Panc1 (cell line): ENCODE measurements around the gene OGFOD3. TPM values are rescaled to one million over a fixed set of nuclear protein-coding genes. Genes with fewer than 3 reads are reported as not detected.

Experiments
- ATAC-seq: fragments of 200-7000 bp; cut with Tn5 transposase; 2 replicates; pipeline ENCODE4 v1.9.1; 2020; ENCODE audit warnings: mild to moderate bottlenecking, moderate library complexity
- BruUV-seq: library from RNA; stranded (reverse); fragments of 400-500 nt; replicated peaks from 2 replicates; lab custom pipeline; 2021; lab: Mats Ljungman, UMichigan
- CTCF ChIA-PET: fragments of 300-600 bp; sonication (Branson Sonifier 250); formaldehyde crosslinking; loops from one replicate; lab custom pipeline; 2022; ENCODE audit warnings: antibody characterized with exemption; lab: Charles Lee
- POLR2A ChIA-PET: fragments of 300-600 bp; sonication (Branson Sonifier 250); formaldehyde crosslinking; loops from one replicate; lab custom pipeline; 2022; ENCODE audit warnings: antibody characterized with exemption; lab: Charles Lee
- DNase-seq: peaks from one replicate; pipeline ENCODE4 v3.0.0-alpha.2; 2010; ENCODE audit warnings: low read depth, low spot score
- H3K27ac ChIP-seq: 2 replicates; pipeline ENCODE4 v1.5.1; 2011; ENCODE audit warnings: mild to moderate bottlenecking, low read length, inconsistent platforms
- H3K27me3 ChIP-seq: fragments of 200-500 bp; sonication (Bioruptor generic); 2 replicates; pipeline ENCODE4 v1.6.0; 2014; ENCODE audit warnings: low read length, inconsistent platforms; ENCODE audit not compliant: control insufficient read depth, insufficient read depth
- H3K36me3 ChIP-seq: fragments of 200-500 bp; sonication (Bioruptor generic); 2 replicates; pipeline ENCODE4 v1.5.1; 2014; ENCODE audit warnings: inconsistent platforms, mild to moderate bottlenecking, low read length, moderate library complexity; ENCODE audit not compliant: control insufficient read depth, insufficient read depth
- H3K4me1 ChIP-seq: 2 replicates; pipeline ENCODE4 v1.5.1; 2011; ENCODE audit warnings: inconsistent platforms, mild to moderate bottlenecking, low read length, moderate library complexity; ENCODE audit not compliant: control insufficient read depth, insufficient read depth
- H3K4me3 ChIP-seq, 2 experiments: 2 replicates each; pipeline ENCODE4 v1.5.1; 2011 to 2012; ENCODE audit warnings: low read depth in 2 of 2, low read length in 2 of 2, mild to moderate bottlenecking in 2 of 2, inconsistent platforms in 1 of 2, moderate library complexity in 1 of 2
- H3K9me3 ChIP-seq: fragments of 200-500 bp; sonication (Bioruptor generic); 2 replicates; pipeline ENCODE4 v1.5.1; 2014; ENCODE audit warnings: low read depth, mild to moderate bottlenecking, inconsistent platforms, low read length, moderate library complexity; ENCODE audit not compliant: control insufficient read depth, insufficient read depth
- CTCF ChIP-seq: fragments of 450-650 bp; IDR thresholded peaks from 2 replicates; pipeline ENCODE4 v1.5.1; 2017; ENCODE audit warnings: mild to moderate bottlenecking
- POLR2AphosphoS5 ChIP-seq: IDR thresholded peaks from 2 replicates; pipeline ENCODE4 v1.6.1; 2012; ENCODE audit warnings: mild to moderate bottlenecking, low read depth, low read length, moderate library complexity
- REST ChIP-seq, 2 experiments: IDR thresholded peaks; 2 replicates each; pipeline ENCODE4 v1.6.1; 2011 to 2012; ENCODE audit warnings: low read depth in 2 of 2, control low read depth in 1 of 2, low read length in 1 of 2, mild to moderate bottlenecking in 1 of 2, moderate library complexity in 1 of 2; ENCODE audit not compliant: insufficient read depth in 1 of 2
- SIN3A ChIP-seq: IDR thresholded peaks from 2 replicates; pipeline ENCODE4 v1.6.1; 2012; ENCODE audit warnings: low read depth, mild to moderate bottlenecking, low read length, moderate library complexity, borderline replicate concordance; ENCODE audit not compliant: insufficient read depth
- TCF7L2 ChIP-seq: IDR thresholded peaks from 2 replicates; pipeline ENCODE4 v1.6.1; 2011; ENCODE audit warnings: mild to moderate bottlenecking, low read depth, low read length, inconsistent platforms
- in situ Hi-C: cut with HindIII; loops from 2 replicates; pipeline ENCODE4 v1.10.0; 2016; ENCODE audit warnings: low sequenced_read_pairs, low pct_unique_long_range_greater_than_20kb
- intact Hi-C: fragments of 100-400 bp; cut with micrococcal nuclease; formaldehyde crosslinking; loops from one replicate; pipeline ENCODE4 v1.10.0; 2022; ENCODE audit not compliant: unreplicated experiment
- total RNA-seq: library from RNA; stranded (reverse); gene quantifications from one replicate; pipeline ENCODE4 v1.2.1, GENCODE V29; 2021; ENCODE audit not compliant: unreplicated experiment

The OGFOD3 gene
- total RNA-seq, 1 experiment from 2014 or later, result 53.9 TPM

GRCh38 chr17:82342361-82343079 is 75.9 kb downstream of the OGFOD3 start:
- no peak for ATAC-seq
- TF ChIP-seq REST (IDR thresholded peaks at IDR 0.05; ENCODE audit: insufficient read depth in 1 of 2, low read depth in 2 of 2, low read length in 1 of 2) (no peak), TCF7L2 (no peak), CTCF (no peak), POLR2AphosphoS5 (no peak), SIN3A (no peak)
- BruUV-seq, result no TSS peak
- in situ Hi-C loops, result loop anchor here (10.0 kb wide), 1 partner anchor 48 kb away; no protein-coding TSS in a partner anchor
- H3K4me3 ChIP-seq, result no peak overlapping the region
- H3K36me3 ChIP-seq, result no peaks in the 10 kb centered on the region
- no peaks in the 10 kb centered on the region for H3K27me3 ChIP-seq
- H3K27ac ChIP-seq, result peak overlapping the region; percentile 25; the same call in 1 of the 2 replicates
- ChIA-PET CTCF (interaction anchor here (1.0 kb wide), 1 partner anchor 9 kb away, joined by 4 read pairs; the partner anchor contains the start of gene SECTM1), POLR2A (no interaction called here)
- intact Hi-C loops, result no loop called here
- no peak for DNase-seq
- H3K4me1 ChIP-seq, result peaks cover 45% of the 10 kb centered on the region
- no peaks in the 10 kb centered on the region for H3K9me3 ChIP-seq

GRCh38 chr17:82339634-82340580 is 78.5 kb downstream of the OGFOD3 start:
- Histone ChIP-seq H3K4me3 (peak overlapping the region; percentile 35 to 62), H3K27ac (peak overlapping the region; percentile 96), H3K36me3 (no peaks in the 10 kb centered on the region), H3K4me1 (peaks cover 51% of the 10 kb centered on the region), H3K27me3 (no peaks in the 10 kb centered on the region), H3K9me3 (no peaks in the 10 kb centered on the region)
- no peak for TF ChIP-seq TCF7L2
- TF ChIP-seq REST (IDR thresholded peaks at IDR 0.05; ENCODE audit: insufficient read depth in 1 of 2, low read depth in 2 of 2, low read length in 1 of 2), result no peak
- TF ChIP-seq SIN3A, result no peak
- no peak for TF ChIP-seq CTCF
- no peak for TF ChIP-seq POLR2AphosphoS5
- ChIA-PET CTCF (interaction anchor here (1.7 kb wide), 1 partner anchor 40 kb away, joined by 4 read pairs; no protein-coding TSS in a partner anchor), POLR2A (interaction anchor here (0.6 kb wide), 2 partner anchors 175 to 460 kb away, joined by 4 to 8 read pairs; no protein-coding TSS in a partner anchor)
- no TSS peak for BruUV-seq
- peak; percentile 60 for ATAC-seq
- in situ Hi-C loops, result loop anchor here (10.0 kb wide), 1 partner anchor 45 kb away; no protein-coding TSS in a partner anchor
- DNase-seq, result no peak
- intact Hi-C loops, result loop anchor here (5.0 kb wide), 1 partner anchor 98 kb away; no protein-coding TSS in a partner anchor
